ENCODE data around the gene LSMEM2. TPM values are rescaled to one million over a fixed set of nuclear protein-coding genes. Genes with fewer than 3 reads are reported as not detected.

The LSMEM2 gene
- total RNA-seq, 1 donor from 2014 or later = not detected

- intact Hi-C loops (cut with DNase I) = no loop called here
- H3K4me1 ChIP-seq = peaks cover 100% of the 10 kb centered on the region
- DNase-seq = peak; percentile 74
- H3K36me3 ChIP-seq = peaks cover 14% of the 10 kb centered on the region
- no peaks in the 10 kb centered on the region for H3K27me3 ChIP-seq
- peak overlapping the region; percentile 85 for H3K27ac ChIP-seq
- H3K9me3 ChIP-seq = no peaks in the 10 kb centered on the region
- peak; percentile 46 for ATAC-seq
- peak overlapping the region; percentile 41 for H3K4me3 ChIP-seq
- TF ChIP-seq CTCF (IDR thresholded peaks at IDR 0.05) = no peak
Measured at GRCh38 chr3:50246517-50246954, 32.4 kb upstream of the LSMEM2 start.

GRCh38 chr3:50248387-50248786 lies 30.5 kb upstream of the LSMEM2 start:
- Histone ChIP-seq H3K27me3 (no peaks in the 10 kb centered on the region), H3K27ac (peak overlapping the region; percentile 85), H3K36me3 (peaks cover 32% of the 10 kb centered on the region), H3K4me3 (no peak overlapping the region), H3K4me1 (peaks cover 94% of the 10 kb centered on the region), H3K9me3 (no peaks in the 10 kb centered on the region)
- intact Hi-C loops (cut with DNase I) = no loop called here
- TF ChIP-seq CTCF (IDR thresholded peaks at IDR 0.05) = no peak
- no peak for DNase-seq
- peak; percentile 42 for ATAC-seq

- TF ChIP-seq CTCF (IDR thresholded peaks at IDR 0.05) = no peak
- intact Hi-C loops (cut with DNase I) = no loop called here
- Histone ChIP-seq H3K4me1 (peaks cover 87% of the 10 kb centered on the region), H3K27me3 (no peaks in the 10 kb centered on the region), H3K9me3 (no peaks in the 10 kb centered on the region), H3K27ac (peak overlapping the region; percentile 85), H3K36me3 (peaks cover 38% of the 10 kb centered on the region), H3K4me3 (no peak overlapping the region)
- ATAC-seq = no peak
- DNase-seq = no peak
Measured at GRCh38 chr3:50249457-50249856, 29.4 kb upstream of the LSMEM2 start.

- Histone ChIP-seq H3K4me3 (no peak overlapping the region), H3K9me3 (no peaks in the 10 kb centered on the region), H3K36me3 (peaks cover 46% of the 10 kb centered on the region), H3K27ac (peak overlapping the region; percentile 85), H3K4me1 (peaks cover 81% of the 10 kb centered on the region), H3K27me3 (no peaks in the 10 kb centered on the region)
- no peak for TF ChIP-seq CTCF (IDR thresholded peaks at IDR 0.05)
- ATAC-seq = no peak
- no peak for DNase-seq
- intact Hi-C loops (cut with DNase I) = no loop called here
Measured at GRCh38 chr3:50250514-50250913, 28.4 kb upstream of the LSMEM2 start.

GRCh38 chr3:50251220-50251619 lies 27.7 kb upstream of the LSMEM2 start:
- no peak for ATAC-seq
- peak overlapping the region; percentile 85 for H3K27ac ChIP-seq
- no peak for DNase-seq
- no peaks in the 10 kb centered on the region for H3K9me3 ChIP-seq
- no peak for TF ChIP-seq CTCF (IDR thresholded peaks at IDR 0.05)
- intact Hi-C loops (cut with DNase I) = no loop called here
- H3K4me1 ChIP-seq = peaks cover 74% of the 10 kb centered on the region
- no peaks in the 10 kb centered on the region for H3K27me3 ChIP-seq
- no peak overlapping the region for H3K4me3 ChIP-seq
- H3K36me3 ChIP-seq = peaks cover 54% of the 10 kb centered on the region
